K562 treated with DMSO at 1 percent for 24 hours (cell line): ENCODE measurements around the gene KIAA1671. TPM values are rescaled to one million over a fixed set of nuclear protein-coding genes. Genes with fewer than 3 reads are reported as not detected.

Experiments
- total RNA-seq: library from RNA; unstranded; fragments of 300-600 nt; gene quantifications from 2 replicates; pipeline ENCODE4 v1.2.3, GENCODE V29; 2022; ENCODE audit warnings: low read depth; ENCODE audit not compliant: insufficient read depth

KIAA1671 gene
- total RNA-seq, result 0.07 TPM in 1 of 2 replicates, not detected in the other

DNA sequence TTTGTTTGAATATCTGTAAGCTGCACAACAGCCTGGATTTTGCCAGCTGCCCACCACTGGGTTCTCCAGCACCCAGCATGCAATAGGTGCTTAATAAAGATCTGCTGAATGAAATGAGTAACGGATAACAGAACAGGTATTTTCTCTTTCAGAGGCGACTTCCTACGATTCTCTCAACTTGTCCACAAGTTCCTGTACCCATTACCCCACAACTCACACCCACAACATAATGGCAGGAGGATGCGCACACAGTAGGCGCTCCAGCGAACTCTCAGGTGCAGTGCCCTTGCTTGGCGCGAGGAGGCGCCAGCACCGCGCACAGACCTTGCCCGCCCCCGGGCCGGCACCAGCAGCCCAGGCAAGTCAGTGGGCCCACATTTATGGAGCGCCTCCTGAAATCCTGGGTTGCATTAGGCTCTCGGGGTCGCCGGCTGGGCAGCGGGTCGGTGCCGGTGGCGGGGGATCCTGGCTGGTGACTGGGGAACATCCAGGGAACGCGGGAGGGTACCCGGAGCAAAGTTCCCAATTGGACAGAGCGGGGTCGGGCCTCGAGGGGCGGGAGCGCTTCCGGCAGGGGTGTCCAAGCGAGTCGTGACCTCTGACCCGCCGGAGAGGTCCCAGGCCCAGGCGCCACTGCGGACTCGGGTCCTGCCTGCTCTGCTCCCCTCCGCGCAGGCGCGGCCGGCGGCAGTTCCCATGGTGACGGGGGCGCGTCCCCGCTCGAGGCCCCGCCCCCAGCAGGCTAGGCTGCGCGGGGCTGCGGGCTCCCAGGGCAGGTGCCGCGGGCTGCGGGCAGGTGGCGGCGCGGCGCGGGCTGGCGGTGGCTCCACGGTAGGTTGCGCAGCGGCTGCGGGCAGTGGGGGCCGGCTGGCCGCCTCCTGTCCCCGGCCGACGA, at the start of gene KIAA1671:
TSS of gene KIAA1671 (plus strand) at position 775 of the 895 bp plus-strand sequence. CDS start 75,284 bp downstream, outside the sequence.

DNA sequence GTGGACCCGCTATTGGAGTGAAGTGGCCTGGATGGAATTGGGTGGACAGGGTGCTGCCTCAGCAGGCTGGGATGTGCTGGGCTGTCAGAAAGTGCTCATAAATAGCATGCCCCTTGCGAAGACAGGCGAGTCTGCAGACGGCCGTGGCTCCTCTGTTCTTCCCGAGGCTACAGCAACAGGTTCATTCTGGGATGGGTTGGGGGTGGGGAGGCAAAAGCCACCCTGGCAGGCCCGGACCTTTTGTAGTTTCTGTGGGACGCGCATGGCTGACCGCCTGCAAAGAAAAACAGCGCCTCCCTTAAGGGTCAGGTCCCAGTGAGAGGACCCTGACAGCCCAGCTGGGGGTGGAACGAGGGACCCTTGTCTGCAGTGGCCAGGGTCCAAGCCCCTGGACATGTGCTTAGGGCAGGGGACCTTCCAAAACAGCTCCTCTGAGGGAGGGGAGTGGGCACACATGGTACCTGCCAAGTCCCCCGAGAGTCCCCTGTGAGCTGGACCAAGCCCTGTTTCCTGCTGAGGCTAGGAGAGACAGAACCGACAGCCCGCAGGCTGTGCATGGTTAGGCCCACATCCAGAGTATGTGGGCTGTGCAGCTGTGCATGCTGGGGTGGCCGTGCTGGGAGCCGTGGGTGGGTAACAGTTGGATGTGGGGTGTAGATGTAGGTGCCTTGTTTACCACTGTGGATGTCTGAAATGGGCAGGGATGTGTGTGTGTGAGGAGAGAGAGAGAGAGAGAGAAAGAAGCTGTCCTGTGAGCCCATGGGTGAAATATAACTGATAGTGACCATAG, 247.4 kb downstream of the KIAA1671 start, which contains the start of gene CRYBB3:
TSS of gene CRYBB3 (plus strand) at position 128 of the 790 bp plus-strand sequence. CDS start 1,539 bp downstream, outside the sequence.

DNA sequence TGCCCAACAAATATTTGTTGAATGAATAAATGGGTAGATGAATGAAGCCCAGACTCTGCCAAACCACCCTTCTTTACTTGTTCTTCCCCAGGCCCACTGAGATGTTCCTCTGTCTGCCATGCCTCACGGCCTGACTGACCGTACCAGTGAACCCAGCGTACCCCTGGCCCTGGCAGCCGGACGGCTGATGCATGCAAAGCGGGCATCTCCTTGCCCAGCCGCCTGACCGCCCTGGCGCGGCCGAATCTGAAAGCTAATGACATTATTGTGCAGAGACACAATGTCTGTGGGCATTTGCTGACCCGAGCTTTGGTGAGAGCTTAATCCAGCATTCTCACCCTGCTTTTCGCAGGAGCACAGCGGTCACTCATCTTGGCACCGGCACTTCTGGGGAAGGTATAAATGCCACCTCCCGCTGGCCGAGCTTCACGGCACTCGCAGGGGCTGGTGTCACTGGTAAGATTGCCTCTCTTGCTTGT, 266.7 kb downstream of the KIAA1671 start, which contains the start of gene CRYBB2:
TSS of gene CRYBB2 (plus strand) at position 429 of the 479 bp plus-strand sequence. CDS start 1,791 bp downstream, outside the sequence.

Other genes with a start within 250 kb of the KIAA1671 start
- gene PIWIL3, start 178.0 kb upstream of the KIAA1671 start, total RNA-seq, result 0.19 TPM in 2 replicates
- not detected in 2 replicates for gene SGSM1, start 146.5 kb upstream of the KIAA1671 start, total RNA-seq
- gene LHFPL7, start 6.0 kb upstream of the KIAA1671 start, total RNA-seq, result not detected in 2 replicates
- gene CRYBB3, start 247.1 kb downstream of the KIAA1671 start, total RNA-seq, result not detected in 2 replicates